Activated T-cell treated with anti-CD3 and anti-CD28 coated beads, Interleukin-2, amount 50 U/mL, for 4 hours (primary cell): ENCODE data around the gene CCNI2. TPM values are rescaled to one million over a fixed set of nuclear protein-coding genes. Genes with fewer than 3 reads are reported as not detected.

Experiments used
- ATAC-seq, 2 donors: fragments of 200-7000 bp; cut with Tn5 transposase; one replicate each; pipeline ENCODE4 v1.10.0; 2021
- DNase-seq: peaks from one replicate; pipeline ENCODE4 v3.0.0-alpha.2; 2020
- H3K27me3 Mint-ChIP-seq: one replicate; pipeline ENCODE4 v1.8.0; 2021; ENCODE audit warnings: low read depth, mixed read lengths
- H3K36me3 Mint-ChIP-seq: one replicate; pipeline ENCODE4 v1.8.0; 2022; ENCODE audit warnings: mixed read lengths; ENCODE audit not compliant: insufficient read depth
- H3K4me1 Mint-ChIP-seq: one replicate; pipeline ENCODE4 v1.8.0; 2021; ENCODE audit warnings: low read depth, mixed read lengths
- H3K4me3 Mint-ChIP-seq: one replicate; pipeline ENCODE4 v1.8.0; 2021; ENCODE audit warnings: mild to moderate bottlenecking, moderate library complexity, mixed read lengths
- H3K9me3 Mint-ChIP-seq: one replicate; pipeline ENCODE4 v1.8.0; 2021; ENCODE audit warnings: mixed read lengths
- total RNA-seq, 3 donors: library from RNA; stranded (reverse); gene quantifications; one replicate each; pipeline ENCODE4 v1.2.1, GENCODE V29; 2021

The CCNI2 gene
- total RNA-seq, 3 donors from 2014 or later: 5.2 to 7.7 (median 7.4) TPM

- DNase-seq (no peak), ATAC-seq (no peak)
- Mint-ChIP-seq H3K9me3 (no peaks in the 10 kb centered on the region), H3K27me3 (no peaks in the 10 kb centered on the region), H3K4me3 (no peak overlapping the region), H3K4me1 (peaks cover 11% of the 10 kb centered on the region), H3K36me3 (peaks cover 10% of the 10 kb centered on the region)
Observed at GRCh38 chr5:132756542-132756941, 9.3 kb downstream of the CCNI2 start.

DNA sequence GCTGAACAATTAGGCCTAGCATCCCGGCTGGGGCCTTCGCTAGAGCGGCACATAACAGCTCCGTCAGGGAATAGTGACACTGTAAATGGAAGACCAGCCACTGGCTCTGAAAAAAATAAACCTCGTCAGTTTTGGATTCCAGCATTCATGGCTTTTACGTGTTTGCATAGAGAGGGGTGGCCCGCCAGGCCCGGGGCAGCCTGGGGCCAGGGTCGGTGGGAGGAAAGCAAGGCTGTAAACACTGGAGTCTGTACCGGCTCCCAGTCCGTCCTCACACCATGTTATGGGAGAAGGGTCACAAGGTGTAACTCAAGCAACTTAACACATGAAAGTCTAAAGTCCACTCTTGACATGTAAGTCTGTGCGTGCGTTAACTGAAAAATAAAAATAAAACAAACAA lies 11.2 kb downstream of the CCNI2 start:
- no peak for ATAC-seq
- Mint-ChIP-seq H3K27me3 (no peaks in the 10 kb centered on the region), H3K36me3 (peaks cover 5% of the 10 kb centered on the region), H3K9me3 (no peaks in the 10 kb centered on the region), H3K4me1 (peaks cover 3% of the 10 kb centered on the region), H3K4me3 (no peak overlapping the region)
- DNase-seq: no peak

DNA sequence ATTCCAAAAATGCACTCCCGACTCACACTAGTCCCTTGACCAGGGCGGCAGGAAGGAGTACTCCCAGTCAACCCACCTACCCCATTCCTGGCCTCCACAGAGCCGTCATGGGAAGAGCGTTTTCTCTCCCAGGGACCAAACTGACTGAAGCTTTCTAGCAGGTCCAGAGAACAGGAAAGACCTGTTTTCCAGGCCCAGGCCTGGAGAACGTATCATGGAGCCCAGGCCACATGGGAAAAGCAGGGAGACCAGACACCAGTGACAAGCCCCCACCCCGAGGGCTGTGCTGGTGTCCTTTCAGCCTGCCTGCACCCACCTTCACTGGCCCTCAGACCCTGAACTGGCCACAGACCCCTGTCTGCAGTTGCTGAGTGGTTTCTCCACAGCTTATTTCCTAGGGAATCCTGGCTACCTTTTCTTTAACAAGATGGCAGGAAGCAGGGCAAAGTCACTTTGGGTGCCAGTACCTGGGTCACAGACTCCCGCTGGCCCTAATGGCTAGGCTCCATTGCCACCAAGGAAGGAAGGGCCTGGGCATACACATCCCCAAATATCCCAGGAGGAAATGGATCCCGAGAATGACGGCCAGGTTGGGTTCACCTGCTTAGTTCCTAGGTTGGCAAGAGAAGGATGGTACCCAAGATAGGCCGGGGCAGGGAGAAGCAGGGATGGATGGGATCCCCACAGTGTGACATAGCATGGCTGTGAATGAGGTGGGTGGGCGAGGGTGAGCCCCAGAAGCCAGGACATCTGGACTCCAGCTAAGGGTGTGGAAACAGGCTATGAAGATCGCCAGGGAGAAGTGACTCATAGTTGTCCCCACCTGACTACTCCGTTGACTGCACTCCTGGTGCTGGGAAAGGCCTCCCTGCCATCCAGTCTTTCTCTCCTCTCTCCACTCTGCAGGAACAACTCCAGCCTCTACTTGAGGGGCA lies 12.2 kb downstream of the CCNI2 start:
- DNase-seq (no peak), ATAC-seq (no peak)
- no peaks in the 10 kb centered on the region for H3K4me1 Mint-ChIP-seq
- no peaks in the 10 kb centered on the region for H3K27me3 Mint-ChIP-seq
- H3K9me3 Mint-ChIP-seq: no peaks in the 10 kb centered on the region
- no peak overlapping the region for H3K4me3 Mint-ChIP-seq
- peaks cover 2% of the 10 kb centered on the region for H3K36me3 Mint-ChIP-seq

DNA sequence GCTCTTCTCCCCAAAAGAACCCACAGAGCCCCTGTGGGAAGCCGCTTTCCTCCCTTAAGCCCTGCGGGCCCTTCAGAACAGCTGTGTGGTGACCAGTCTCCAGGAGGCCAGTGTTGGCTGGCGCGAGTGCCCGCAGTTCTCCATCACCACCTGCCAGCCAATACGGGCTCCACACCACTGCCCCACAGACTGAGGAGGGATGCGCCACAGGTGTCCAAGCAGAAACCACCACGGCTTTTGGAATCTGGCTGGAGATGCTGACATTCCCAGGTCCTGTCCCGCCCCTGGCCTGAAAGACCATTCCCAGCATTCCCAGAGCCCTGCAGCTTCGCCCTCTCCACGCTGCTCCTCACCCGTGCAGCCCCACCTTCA lies 12.8 kb downstream of the CCNI2 start:
- no peak overlapping the region for H3K4me3 Mint-ChIP-seq
- ATAC-seq: no peak
- H3K27me3 Mint-ChIP-seq: no peaks in the 10 kb centered on the region
- peaks cover 2% of the 10 kb centered on the region for H3K36me3 Mint-ChIP-seq
- DNase-seq: no peak
- H3K4me1 Mint-ChIP-seq: no peaks in the 10 kb centered on the region
- no peaks in the 10 kb centered on the region for H3K9me3 Mint-ChIP-seq

DNA sequence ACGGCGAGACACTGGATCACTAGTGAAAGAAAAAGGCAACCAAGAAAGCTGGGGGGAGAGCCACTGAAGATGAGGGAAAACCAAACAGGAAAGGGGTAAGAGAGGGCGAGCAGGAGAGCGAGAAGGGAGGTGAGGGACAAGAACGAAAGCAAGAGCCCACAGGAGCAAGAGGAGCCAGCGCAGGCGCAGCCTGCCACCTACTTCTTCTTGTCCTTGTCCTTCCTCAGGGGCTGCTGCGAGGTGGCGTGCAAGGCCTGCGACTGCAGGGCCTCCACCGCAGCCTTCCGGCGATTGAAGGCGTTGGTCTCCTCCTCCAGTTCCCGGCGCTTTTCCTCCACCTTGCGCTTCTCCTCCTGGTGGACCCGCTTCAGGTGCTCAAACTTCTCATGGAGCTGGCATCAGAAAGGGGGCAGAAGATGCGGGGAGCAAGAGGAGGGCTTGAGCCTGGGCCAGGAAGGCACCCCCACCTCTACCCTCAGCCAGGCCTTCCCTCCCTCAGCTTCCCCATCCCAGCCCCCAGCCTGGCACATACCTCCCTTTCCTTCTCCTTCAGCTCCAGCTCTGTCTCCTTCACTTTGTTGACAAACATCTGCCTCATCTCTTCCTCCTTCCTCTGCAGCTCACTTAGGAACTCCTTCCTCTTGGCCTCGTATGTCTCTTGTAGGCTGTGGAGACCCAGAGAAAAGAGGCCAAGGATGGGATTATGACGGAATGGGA lies 13.5 kb downstream of the CCNI2 start:
- Mint-ChIP-seq H3K36me3 (no peaks in the 10 kb centered on the region), H3K27me3 (no peaks in the 10 kb centered on the region), H3K4me1 (no peaks in the 10 kb centered on the region), H3K4me3 (no peak overlapping the region), H3K9me3 (no peaks in the 10 kb centered on the region)
- DNase-seq (no peak), ATAC-seq (no peak)

DNA sequence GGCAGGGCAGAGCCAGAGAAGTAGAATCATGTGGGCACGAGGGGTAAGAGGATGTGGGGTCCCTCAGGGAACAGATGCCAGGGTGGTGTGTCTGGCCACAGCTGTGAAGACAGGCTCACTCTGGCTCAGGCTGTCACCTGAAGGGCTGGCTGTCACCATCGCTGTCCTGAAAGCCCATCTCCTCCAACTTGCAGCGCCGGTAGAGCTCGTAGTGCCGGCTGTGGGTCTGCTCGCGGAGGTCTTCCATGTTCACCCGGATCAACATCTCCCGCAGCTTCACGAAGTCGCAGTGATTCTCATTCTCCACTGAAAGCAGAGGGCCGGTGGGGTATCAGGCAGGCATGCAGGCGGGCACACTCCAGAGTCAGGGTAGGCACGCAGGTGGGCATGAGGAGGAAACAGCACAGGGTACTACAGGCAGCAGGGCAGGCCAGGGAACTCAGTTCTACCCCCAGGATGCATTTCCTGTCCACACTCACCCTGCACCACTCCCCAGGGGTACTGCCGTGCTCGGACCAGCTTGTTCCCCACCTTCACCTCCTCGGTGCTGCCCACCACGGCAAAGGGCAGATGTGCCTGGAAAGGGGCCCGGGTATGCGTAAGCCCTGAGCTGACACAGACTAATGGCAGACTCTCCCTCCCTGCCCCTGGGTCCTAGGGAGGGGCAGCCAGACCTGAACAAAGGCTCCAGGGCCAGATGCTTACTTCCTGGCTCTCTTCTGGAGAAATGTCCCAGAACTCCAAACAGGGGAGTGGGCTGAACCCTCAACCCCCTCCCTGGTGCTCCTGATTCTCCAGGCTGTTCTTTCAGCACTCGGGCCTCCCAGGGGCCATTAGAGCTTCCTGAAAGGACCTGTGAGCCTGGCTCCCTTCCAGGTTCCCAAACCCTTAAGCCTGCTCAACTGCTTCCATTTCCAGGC lies 14.4 kb downstream of the CCNI2 start:
- Mint-ChIP-seq H3K4me3 (no peak overlapping the region), H3K9me3 (no peaks in the 10 kb centered on the region), H3K4me1 (no peaks in the 10 kb centered on the region), H3K36me3 (no peaks in the 10 kb centered on the region), H3K27me3 (no peaks in the 10 kb centered on the region)
- DNase-seq (no peak), ATAC-seq (no peak)

DNA sequence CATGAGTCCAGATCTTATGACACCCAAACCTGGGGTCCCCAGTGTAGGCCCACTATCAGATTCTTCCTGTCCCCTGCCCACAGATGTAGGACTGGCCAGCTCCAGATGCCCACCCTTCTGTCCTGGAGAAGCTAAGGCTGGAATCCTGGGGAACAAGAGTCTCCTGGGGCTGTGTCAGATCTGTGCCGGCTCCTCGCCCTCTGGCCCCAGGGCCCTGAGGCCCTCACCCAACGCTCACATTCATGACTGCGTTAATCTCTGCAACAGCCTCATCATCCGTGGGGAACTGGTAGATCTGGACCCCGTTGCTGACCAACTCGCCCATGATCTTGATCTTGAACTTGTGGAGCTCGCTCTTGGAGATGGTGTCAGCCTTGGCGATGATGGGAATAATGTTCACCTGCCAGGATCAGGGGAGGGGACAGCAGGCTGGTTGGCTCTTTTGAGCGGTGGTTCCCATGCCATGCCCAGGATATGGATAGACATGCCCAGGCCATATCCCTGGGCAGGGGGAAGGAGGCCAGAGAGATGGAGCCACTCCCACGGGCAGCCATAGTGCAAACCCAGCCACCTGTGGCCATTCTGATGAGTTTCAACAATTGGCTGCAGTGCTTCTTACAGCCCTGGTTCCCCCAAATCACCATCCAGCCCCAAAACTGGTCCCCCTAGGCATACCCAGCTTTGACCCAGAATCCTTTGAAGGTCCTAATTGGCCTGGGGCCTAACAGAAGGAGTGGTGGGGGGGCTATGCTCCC lies 15.2 kb downstream of the CCNI2 start:
- no peaks in the 10 kb centered on the region for H3K36me3 Mint-ChIP-seq
- H3K9me3 Mint-ChIP-seq: no peaks in the 10 kb centered on the region
- no peak overlapping the region for H3K4me3 Mint-ChIP-seq
- no peaks in the 10 kb centered on the region for H3K27me3 Mint-ChIP-seq
- ATAC-seq (no peak), DNase-seq (no peak)
- H3K4me1 Mint-ChIP-seq: no peaks in the 10 kb centered on the region

DNA sequence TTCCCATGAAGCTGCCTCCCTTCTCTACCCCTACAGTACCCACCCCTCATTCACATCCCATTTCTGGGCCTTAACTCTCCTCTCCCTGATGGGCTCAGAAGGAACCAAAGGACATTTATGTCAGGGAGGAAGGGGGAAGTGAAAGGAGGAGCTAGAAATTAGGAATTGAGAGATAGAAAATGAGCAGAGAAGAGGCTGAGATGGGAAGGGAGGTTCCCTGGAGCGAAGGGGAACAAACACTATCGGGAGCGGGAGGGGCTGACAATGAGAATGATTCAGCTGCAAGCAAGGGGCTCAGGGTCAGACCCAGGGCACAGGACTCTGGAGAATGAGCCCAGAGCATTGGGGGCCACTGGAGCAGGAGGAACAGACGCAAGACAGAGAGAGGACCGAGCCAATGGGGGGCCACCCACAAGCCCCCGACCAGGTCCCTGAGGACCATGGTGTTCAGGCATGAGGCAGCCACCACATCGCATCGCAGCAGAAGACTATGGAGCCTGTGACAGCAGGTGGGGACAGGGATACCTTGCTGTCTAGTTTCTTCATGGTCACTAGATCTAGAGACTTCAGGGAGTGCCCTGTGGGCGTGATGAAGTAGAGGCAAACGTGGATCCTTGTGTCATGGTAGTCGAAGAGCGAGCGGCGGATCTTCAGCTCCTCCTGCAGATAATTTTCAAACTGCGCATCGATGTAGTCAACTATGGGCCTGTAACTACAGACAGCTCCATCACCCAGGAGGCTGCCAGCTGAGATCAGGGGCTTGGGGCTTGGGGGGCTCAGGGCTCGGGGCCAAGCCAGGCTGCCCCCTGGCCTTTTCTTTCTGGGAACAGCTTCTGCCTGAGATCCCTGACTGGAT lies 16.2 kb downstream of the CCNI2 start:
- no peaks in the 10 kb centered on the region for H3K4me1 Mint-ChIP-seq
- H3K36me3 Mint-ChIP-seq: no peaks in the 10 kb centered on the region
- H3K4me3 Mint-ChIP-seq: no peak overlapping the region
- ATAC-seq: no peak
- DNase-seq: no peak
- H3K27me3 Mint-ChIP-seq: no peaks in the 10 kb centered on the region
- H3K9me3 Mint-ChIP-seq: no peaks in the 10 kb centered on the region

DNA sequence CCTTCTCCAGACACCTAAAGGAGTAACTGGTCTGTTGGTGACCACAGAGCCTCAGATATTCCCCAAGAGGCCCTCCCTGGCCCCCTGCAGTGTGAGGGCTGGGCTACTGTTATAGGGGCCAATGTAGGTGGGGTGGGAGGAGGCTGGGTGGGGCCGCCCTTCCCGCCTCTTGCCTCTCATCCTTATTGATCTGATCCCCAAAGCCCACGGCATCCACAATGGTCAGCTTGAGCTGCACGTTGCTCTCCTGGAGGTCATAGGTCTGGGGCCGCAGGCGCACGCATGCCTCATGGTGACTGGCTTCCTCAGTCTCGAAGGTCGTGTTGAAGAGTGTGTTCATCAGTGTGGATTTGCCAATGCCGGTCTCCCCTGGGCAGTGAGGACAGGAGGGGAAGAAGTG lies 16.8 kb downstream of the CCNI2 start:
- no peaks in the 10 kb centered on the region for H3K36me3 Mint-ChIP-seq
- no peak for ATAC-seq
- no peak overlapping the region for H3K4me3 Mint-ChIP-seq
- DNase-seq: no peak
- no peaks in the 10 kb centered on the region for H3K27me3 Mint-ChIP-seq
- H3K4me1 Mint-ChIP-seq: no peaks in the 10 kb centered on the region
- no peaks in the 10 kb centered on the region for H3K9me3 Mint-ChIP-seq

- H3K27me3 Mint-ChIP-seq: no peaks in the 10 kb centered on the region
- ATAC-seq: no peak
Observed at GRCh38 chr5:132764671-132765238, 17.5 kb downstream of the CCNI2 start.

DNA sequence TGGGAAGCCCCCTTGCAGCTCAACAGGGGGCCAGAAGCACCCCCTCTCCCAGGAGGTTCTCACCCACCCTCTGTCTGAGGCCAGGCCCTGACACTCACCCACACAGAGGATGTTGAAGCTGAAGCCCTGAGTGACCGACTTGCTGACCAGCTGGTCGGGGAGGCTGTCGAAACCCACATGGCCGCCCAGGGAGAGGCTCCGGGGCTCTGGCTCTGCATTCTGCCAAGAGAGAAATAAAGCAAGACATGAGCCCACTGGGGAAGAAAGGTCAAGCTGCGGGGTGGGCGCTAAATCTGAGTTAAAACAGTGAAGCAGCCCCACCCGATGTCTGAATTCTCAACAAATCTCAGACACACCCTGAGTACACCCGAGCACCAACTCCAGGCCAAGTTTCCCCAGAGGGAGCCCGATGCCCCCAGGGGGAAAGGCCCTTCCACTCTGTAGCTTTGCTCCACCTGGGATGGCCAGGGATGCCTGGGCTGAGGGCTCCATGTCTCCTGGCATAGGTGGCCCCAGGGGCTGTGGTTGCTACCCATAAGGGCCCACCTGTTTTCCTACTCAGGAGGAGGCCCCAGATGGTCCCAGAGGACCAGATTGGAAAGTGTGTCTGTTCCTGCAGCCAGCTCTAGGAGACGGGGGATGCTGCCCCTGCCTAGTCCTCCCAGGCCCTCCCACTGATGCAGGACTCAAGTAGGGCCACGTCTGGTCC lies 18.2 kb downstream of the CCNI2 start:
- no peak for ATAC-seq
- H3K36me3 Mint-ChIP-seq: no peaks in the 10 kb centered on the region
- H3K4me3 Mint-ChIP-seq: no peak overlapping the region
- H3K9me3 Mint-ChIP-seq: no peaks in the 10 kb centered on the region
- H3K27me3 Mint-ChIP-seq: no peaks in the 10 kb centered on the region
- no peaks in the 10 kb centered on the region for H3K4me1 Mint-ChIP-seq
- DNase-seq: no peak

More at GRCh38 chr5:132764671-132765238, 17.5 kb downstream of the CCNI2 start:
- no peaks in the 10 kb centered on the region for H3K4me1 Mint-ChIP-seq
- no peak for DNase-seq
- no peak overlapping the region for H3K4me3 Mint-ChIP-seq
- no peaks in the 10 kb centered on the region for H3K36me3 Mint-ChIP-seq
- H3K9me3 Mint-ChIP-seq: no peaks in the 10 kb centered on the region

DNA sequence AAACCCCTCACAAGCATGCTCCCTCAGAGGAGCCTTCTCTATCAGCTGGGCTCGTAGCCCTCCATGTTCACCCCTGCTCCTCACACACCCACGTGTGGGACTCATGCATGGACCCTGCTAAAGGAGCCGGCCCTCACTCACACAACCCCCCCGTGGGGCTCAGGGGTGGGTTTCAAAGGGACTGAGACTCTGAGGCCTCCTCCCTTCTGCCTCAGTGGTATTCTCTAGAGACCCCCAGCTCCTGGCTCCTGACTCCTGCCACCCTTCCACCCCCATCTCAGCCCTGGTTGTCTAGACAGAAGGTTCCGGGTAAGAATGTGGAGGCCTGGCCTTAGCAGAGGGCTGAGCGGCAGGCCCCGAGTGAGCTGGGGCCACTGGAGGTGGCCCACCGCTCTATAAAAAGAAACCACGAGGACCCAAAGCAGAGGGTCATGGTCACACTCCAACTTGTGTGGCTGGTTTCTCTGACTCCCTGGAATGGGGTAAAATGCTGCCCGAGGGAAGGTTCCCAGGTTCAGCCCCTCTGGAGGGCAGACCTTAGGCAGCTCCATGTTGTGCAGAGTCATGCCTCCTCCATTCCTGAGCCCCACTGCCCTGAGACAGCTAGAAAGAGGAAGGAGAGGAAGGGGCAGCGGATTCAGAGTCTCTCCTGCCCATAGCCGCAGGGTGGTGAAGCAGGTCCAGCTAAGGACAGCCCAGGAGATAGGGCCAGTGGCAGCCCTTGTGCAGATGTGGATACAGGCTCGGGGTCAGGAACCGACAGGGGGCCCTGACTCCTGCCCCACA lies 19.0 kb downstream of the CCNI2 start:
- Mint-ChIP-seq H3K4me1 (no peaks in the 10 kb centered on the region), H3K36me3 (no peaks in the 10 kb centered on the region), H3K27me3 (no peaks in the 10 kb centered on the region), H3K9me3 (no peaks in the 10 kb centered on the region), H3K4me3 (no peak overlapping the region)
- DNase-seq (no peak), ATAC-seq (no peak)
